T-helper 17 cell (primary cell): Measurements from ENCODE around the gene EIF3I. TPM values are rescaled to one million over a fixed set of nuclear protein-coding genes. Genes with fewer than 3 reads are reported as not detected.

Source experiments
- ATAC-seq: fragments of 150-1000 bp; cut with Tn5 transposase; 2 replicates; pipeline ENCODE4 v1.10.0; 2021; ENCODE audit warnings: mild to moderate bottlenecking, moderate library complexity
- DNase-seq, 3 donors: peaks; one replicate each; pipeline versions ENCODE4 v3.0.0 to v3.0.0-alpha.2; 2020 to 2021
- H3K9me3 ChIP-seq: one replicate; pipeline ENCODE4 v1.7.0; 2013; ENCODE audit warnings: low read length, mild to moderate bottlenecking; ENCODE audit not compliant: control insufficient read depth, poor library complexity, severe bottlenecking
- H3K27ac Mint-ChIP-seq: one replicate; pipeline ENCODE4 v1.8.0; 2022; ENCODE audit warnings: mild to moderate bottlenecking, moderate library complexity, mixed read lengths
- H3K27me3 Mint-ChIP-seq: one replicate; pipeline ENCODE4 v1.8.0; 2022; ENCODE audit warnings: mixed read lengths
- H3K36me3 Mint-ChIP-seq: one replicate; pipeline ENCODE4 v1.8.0; 2022; ENCODE audit warnings: low read depth, mixed read lengths
- H3K4me1 Mint-ChIP-seq: one replicate; pipeline ENCODE4 v1.8.0; 2022; ENCODE audit warnings: mild to moderate bottlenecking, mixed read lengths
- H3K4me3 Mint-ChIP-seq: one replicate; pipeline ENCODE4 v1.8.0; 2022; ENCODE audit warnings: mild to moderate bottlenecking, moderate library complexity, mixed read lengths
- total RNA-seq, 4 donors: library from RNA in 2 of 4; stranded (reverse) in 2 of 4; gene quantifications; one replicate each; pipeline ENCODE4 v1.2.3 and lab custom pipeline; 2022 to 2026

Gene EIF3I
- total RNA-seq, 2 donors from 2014 or later, result 116 to 132 TPM

- peak overlapping the region; percentile 95 for H3K27ac Mint-ChIP-seq
- no peak for DNase-seq
These were observed 50.6 kb downstream of the EIF3I start for GRCh38 chr1:32272557-32273390.

GRCh38 chr1:32273391-32274208 is 51.4 kb downstream of the EIF3I start:
- Mint-ChIP-seq H3K4me1 (peaks cover 50% of the 10 kb centered on the region), H3K36me3 (peaks cover 6% of the 10 kb centered on the region)
- H3K9me3 ChIP-seq, result no peaks in the 10 kb centered on the region

More at GRCh38 chr1:32272557-32273390, 50.6 kb downstream of the EIF3I start:
- H3K9me3 ChIP-seq, result no peaks in the 10 kb centered on the region
- peak; percentile 24 for ATAC-seq
- H3K4me1 Mint-ChIP-seq, result peaks cover 48% of the 10 kb centered on the region
- H3K4me3 Mint-ChIP-seq, result peak overlapping the region; percentile 85
- no peaks in the 10 kb centered on the region for H3K27me3 Mint-ChIP-seq
- H3K36me3 Mint-ChIP-seq, result peaks cover 6% of the 10 kb centered on the region

GRCh38 chr1:32274646-32275340 is 52.6 kb downstream of the EIF3I start:
- peaks cover 54% of the 10 kb centered on the region for H3K4me1 Mint-ChIP-seq
- H3K36me3 Mint-ChIP-seq, result peaks cover 9% of the 10 kb centered on the region
- H3K9me3 ChIP-seq, result no peaks in the 10 kb centered on the region
- H3K4me3 Mint-ChIP-seq, result no peak overlapping the region
- no peaks in the 10 kb centered on the region for H3K27me3 Mint-ChIP-seq
- no peak for DNase-seq
- peak overlapping the region; percentile 95 for H3K27ac Mint-ChIP-seq
- ATAC-seq, result no peak

More at GRCh38 chr1:32273391-32274208, 51.4 kb downstream of the EIF3I start:
- no peaks in the 10 kb centered on the region for H3K27me3 Mint-ChIP-seq
- peak; percentile 90 for ATAC-seq
- H3K27ac Mint-ChIP-seq, result peak overlapping the region; percentile 95
- H3K4me3 Mint-ChIP-seq, result peak overlapping the region; percentile 85
- DNase-seq, result peak; percentile 47 to 74 (median 51)

- no peak for DNase-seq
- no peaks in the 10 kb centered on the region for H3K9me3 ChIP-seq
- H3K4me3 Mint-ChIP-seq, result no peak overlapping the region
- H3K27me3 Mint-ChIP-seq, result no peaks in the 10 kb centered on the region
- H3K36me3 Mint-ChIP-seq, result peaks cover 9% of the 10 kb centered on the region
- H3K4me1 Mint-ChIP-seq, result peaks cover 52% of the 10 kb centered on the region
- peak overlapping the region; percentile 95 for H3K27ac Mint-ChIP-seq
- ATAC-seq, result no peak
These were observed 53.2 kb downstream of the EIF3I start for GRCh38 chr1:32275424-32275823.

GRCh38 chr1:32276032-32276782 is 54.0 kb downstream of the EIF3I start:
- Mint-ChIP-seq H3K4me3 (peak overlapping the region; percentile 57), H3K36me3 (peaks cover 9% of the 10 kb centered on the region), H3K4me1 (peaks cover 49% of the 10 kb centered on the region), H3K27ac (no peak overlapping the region), H3K27me3 (no peaks in the 10 kb centered on the region)
- H3K9me3 ChIP-seq, result no peaks in the 10 kb centered on the region
- no peak for ATAC-seq
- no peak for DNase-seq

Other genes with a start within 250 kb of the EIF3I start
- 10 to 100 TPM; 92.5 to 94.9 TPM for gene KHDRBS1, start 208.5 kb upstream of the EIF3I start, total RNA-seq
- gene TMEM39B, start 149.5 kb upstream of the EIF3I start, total RNA-seq, result 10 to 100 TPM; 15.8 to 16.7 TPM
- 10 to 100 TPM; 39.8 to 57.6 TPM for gene KPNA6, start 114.4 kb upstream of the EIF3I start, total RNA-seq
- 10 to 100 TPM; 22.9 to 24.6 TPM for gene TXLNA, start 42.7 kb upstream of the EIF3I start, total RNA-seq
- gene CCDC28B, start 21.8 kb upstream of the EIF3I start, total RNA-seq, result 1 to 10 TPM; 4.7 to 4.9 TPM
- gene IQCC, start 16.7 kb upstream of the EIF3I start, total RNA-seq, result 1 to 10 TPM; 3.2 to 4.1 TPM
- not detected for gene DCDC2B, start 13.3 kb upstream of the EIF3I start, total RNA-seq
- 10 to 100 TPM; 13.1 to 18.8 TPM for gene TMEM234, start 54 bp upstream of the EIF3I start, total RNA-seq
- gene FAM167B, start 24.8 kb downstream of the EIF3I start, total RNA-seq, result under 1 TPM; 0.60 to 0.72 TPM
- gene LCK, start 28.9 kb downstream of the EIF3I start, total RNA-seq, result 100 to 1,000 TPM; 267 to 268 TPM
- 10 to 100 TPM; 81.6 to 86.2 TPM for gene HDAC1, start 69.7 kb downstream of the EIF3I start, total RNA-seq
- 10 to 100 TPM; 18.4 to 24.4 TPM for gene MARCKSL1, start 113.8 kb downstream of the EIF3I start, total RNA-seq
- gene FAM229A, start 140.1 kb downstream of the EIF3I start, total RNA-seq, result 10 to 100 TPM; 30.1 to 32.9 TPM
- 1 to 10 TPM in 1 of 2 donors, not detected in 1; 1.2 TPM for gene TSSK3, start 140.1 kb downstream of the EIF3I start, total RNA-seq
- 100 to 1,000 TPM; 177 to 181 TPM for gene BSDC1, start 172.0 kb downstream of the EIF3I start, total RNA-seq
- gene ZBTB8B, start 242.7 kb downstream of the EIF3I start, total RNA-seq, result not detected